HG03135 (cell line): ENCODE results near the gene GINS2.

Experiments
- ATAC-seq: cut with Tn5 transposase; IDR thresholded peaks from one replicate; pipeline ENCODE4 v1.9.1; 2021; ENCODE audit warnings: mild to moderate bottlenecking, moderate library complexity; ENCODE audit not compliant: unreplicated experiment

Gene GINS2

GRCh38 chr16:85716680-85717038, 27.9 kb upstream of the GINS2 start:
- no peak for ATAC-seq

- ATAC-seq, result no peak
Measured at GRCh38 chr16:85716022-85716679, 27.4 kb upstream of the GINS2 start.

- no peak for ATAC-seq
Measured at GRCh38 chr16:85715169-85716021, 26.6 kb upstream of the GINS2 start.

GRCh38 chr16:85712801-85713200, 24.0 kb upstream of the GINS2 start:
- ATAC-seq, result no peak

- no peak for ATAC-seq
Measured at GRCh38 chr16:85711982-85712587, 23.3 kb upstream of the GINS2 start.

GRCh38 chr16:85710732-85711131, 22.0 kb upstream of the GINS2 start:
- no peak for ATAC-seq

GRCh38 chr16:85709766-85710585, 21.2 kb upstream of the GINS2 start:
- no peak for ATAC-seq

GRCh38 chr16:85708338-85708737, 19.6 kb upstream of the GINS2 start:
- ATAC-seq, result no peak

GRCh38 chr16:85707528-85708095, 18.9 kb upstream of the GINS2 start:
- ATAC-seq, result no peak

GRCh38 chr16:85706449-85707034, 17.8 kb upstream of the GINS2 start:
- no peak for ATAC-seq

- ATAC-seq, result no peak
Measured at GRCh38 chr16:85704900-85705846, 16.4 kb upstream of the GINS2 start.

- ATAC-seq, result no peak
Measured at GRCh38 chr16:85704011-85704410, 15.3 kb upstream of the GINS2 start.

- ATAC-seq, result no peak
Measured at GRCh38 chr16:85699628-85700027, 10.9 kb upstream of the GINS2 start.

- ATAC-seq, result no peak
Measured at GRCh38 chr16:85698935-85699558, 10.3 kb upstream of the GINS2 start.

GRCh38 chr16:85698459-85698891, 9.7 kb upstream of the GINS2 start:
- ATAC-seq, result no peak

- no peak for ATAC-seq
Measured at GRCh38 chr16:85697431-85697830, 8.7 kb upstream of the GINS2 start.

- ATAC-seq, result no peak
Measured at GRCh38 chr16:85696781-85697180, 8.0 kb upstream of the GINS2 start.

- no peak for ATAC-seq
Measured at GRCh38 chr16:85695196-85696128, 6.7 kb upstream of the GINS2 start.
